GM23338 (cell line): ENCODE measurements around the gene OR2H1. TPM values are rescaled to one million over a fixed set of nuclear protein-coding genes. Genes with fewer than 3 reads are reported as not detected.

ENCODE experiments used
- ATAC-seq: fragments of 200-7000 bp; cut with Tn5 transposase; 3 replicates; pipeline ENCODE4 v1.9.1; 2020
- DNase-seq: peaks from one replicate; pipeline ENCODE4 v3.0.0-alpha.2; 2015; ENCODE audit warnings: low spot score
- H2AFZ ChIP-seq: fragments of 200-600 bp; sonication (generic); 2 replicates; pipeline ENCODE4 v1.8.0; 2016; ENCODE audit warnings: antibody characterized with exemption, mild to moderate bottlenecking, moderate library complexity
- H3F3A ChIP-seq: fragments of 200-600 bp; sonication (generic); replicated peaks from 2 replicates; pipeline ENCODE4 v1.8.0; 2017; ENCODE audit warnings: antibody characterized with exemption, mixed run types, low read depth
- H3K27ac ChIP-seq: fragments of 200-600 bp; sonication (generic); 2 replicates; pipeline ENCODE4 v1.6.1; 2016; ENCODE audit warnings: low read depth
- H3K27me3 ChIP-seq: fragments of 200-600 bp; sonication (generic); 2 replicates; pipeline ENCODE4 v1.8.0; 2016; ENCODE audit warnings: mild to moderate bottlenecking, mixed run types, moderate library complexity; ENCODE audit not compliant: insufficient read depth
- H3K36me3 ChIP-seq: fragments of 200-600 bp; sonication (generic); 2 replicates; pipeline ENCODE4 v1.8.0; 2016; ENCODE audit warnings: mild to moderate bottlenecking; ENCODE audit not compliant: insufficient read depth
- H3K4me1 ChIP-seq: fragments of 200-600 bp; sonication (generic); 2 replicates; pipeline ENCODE4 v1.8.0; 2016; ENCODE audit warnings: mild to moderate bottlenecking, moderate library complexity; ENCODE audit not compliant: insufficient read depth
- H3K4me2 ChIP-seq: fragments of 200-600 bp; sonication (generic); 2 replicates; pipeline ENCODE4 v1.7.1; 2017; ENCODE audit warnings: mixed run types
- H3K4me3 ChIP-seq: fragments of 200-600 bp; sonication (generic); 2 replicates; pipeline ENCODE4 v1.6.1; 2016; ENCODE audit warnings: mixed run types
- H3K79me2 ChIP-seq: fragments of 200-600 bp; sonication (generic); replicated peaks from 2 replicates; pipeline ENCODE4 v1.8.0; 2017; ENCODE audit warnings: mild to moderate bottlenecking; ENCODE audit not compliant: insufficient read depth
- H3K9me2 ChIP-seq: fragments of 200-600 bp; sonication (generic); 2 replicates; pipeline ENCODE4 v1.8.0; 2017; ENCODE audit not compliant: insufficient read depth
- H4K20me1 ChIP-seq: fragments of 200-600 bp; sonication (generic); replicated peaks from 2 replicates; pipeline ENCODE4 v1.8.0; 2017; ENCODE audit warnings: mild to moderate bottlenecking; ENCODE audit not compliant: insufficient read depth
- H3K27ac Mint-ChIP-seq: 2 replicates; pipeline ENCODE4 v1.8.0; 2020; ENCODE audit warnings: inconsistent platforms, mild to moderate bottlenecking, moderate library complexity, mixed read lengths
- H3K27me3 Mint-ChIP-seq: 3 replicates; pipeline ENCODE4 v1.8.0; 2022; ENCODE audit warnings: low read depth, mild to moderate bottlenecking, moderate library complexity, mixed read lengths, inconsistent platforms; ENCODE audit not compliant: insufficient read depth, poor library complexity
- H3K36me3 Mint-ChIP-seq: 3 replicates; pipeline ENCODE4 v1.8.0; 2021; ENCODE audit warnings: low read depth, mild to moderate bottlenecking, inconsistent platforms, moderate library complexity, mixed read lengths
- H3K4me1 Mint-ChIP-seq: 3 replicates; pipeline ENCODE4 v1.8.0; 2020; ENCODE audit warnings: mild to moderate bottlenecking, inconsistent platforms, mixed read lengths
- H3K4me3 Mint-ChIP-seq: 3 replicates; pipeline ENCODE4 v1.8.0; 2021; ENCODE audit warnings: moderate library complexity, mild to moderate bottlenecking, inconsistent platforms, mixed read lengths
- H3K9me3 Mint-ChIP-seq: 3 replicates; pipeline ENCODE4 v1.8.0; 2020; ENCODE audit warnings: moderate library complexity, mild to moderate bottlenecking, inconsistent platforms, mixed read lengths
- REST ChIP-seq: IDR thresholded peaks from one replicate; pipeline ENCODE4 v1.6.1; 2018; ENCODE audit warnings: antibody characterized with exemption; ENCODE audit not compliant: unreplicated experiment
- ZNF462 ChIP-seq: fragments of 250-450 bp; sonication (Bioruptor Pico); IDR thresholded peaks from 2 replicates; pipeline ENCODE4 v1.5.0; 2020; ENCODE audit warnings: mild to moderate bottlenecking, moderate library complexity
- polyA plus RNA-seq: library from polyadenylated mRNA; unstranded; fragments of >200 nt; fragmentation: Nextera tagmentation; extraction: Ambion mirVana; gene quantifications from 2 replicates; pipeline ENCODE4 v1.2.1, GENCODE V29; 2016
- total RNA-seq: library from RNA; depleted of rRNA; stranded (reverse); fragments of >200 nt; shearing (Covaris generic); gene quantifications from 2 replicates; pipeline ENCODE4 v1.2.3, GENCODE V29; 2014

OR2H1 gene
- total and polyA plus RNA-seq, 2 experiments from 2014 or later = not detected

- no peak for TF ChIP-seq ZNF462 (CRISPR knock-in tag)
These were observed 37.4 kb upstream of the OR2H1 start (continued) for GRCh38 chr6:29419516-29419915.

- Mint-ChIP-seq H3K27ac (no peak overlapping the region; the same call in 1 of the 2 replicates), H3K4me3 (no peak overlapping the region), H3K4me1 (peaks cover 16% of the 10 kb centered on the region; the same call in 2 of the 3 replicates), H3K27me3 (peaks cover 2% of the 10 kb centered on the region), H3K36me3 (no peaks in the 10 kb centered on the region), H3K9me3 (no peaks in the 10 kb centered on the region)
- Histone ChIP-seq H3K27ac (no peak overlapping the region), H2AFZ (no peak overlapping the region), H3K4me3 (no peak overlapping the region), H3K36me3 (no peaks in the 10 kb centered on the region), H3F3A (no peaks in the 10 kb centered on the region), H3K9me2 (no peaks in the 10 kb centered on the region), H3K27me3 (no peaks in the 10 kb centered on the region), H3K4me2 (no peak overlapping the region), H4K20me1 (no peaks in the 10 kb centered on the region), H3K79me2 (no peaks in the 10 kb centered on the region), H3K4me1 (peaks cover 3% of the 10 kb centered on the region; the same call in 1 of the 2 replicates)
- DNase-seq (peak; percentile 62), ATAC-seq (peak; percentile 61)
- TF ChIP-seq ZNF462 (CRISPR knock-in tag) = peak; percentile 96
- no peak for TF ChIP-seq REST
These were observed 32.8 kb upstream of the OR2H1 start for GRCh38 chr6:29424168-29424567.
